Neural progenitor cell (in vitro differentiated cells): Measurements from ENCODE around the gene PCGF5.

Experiments used
- EZH2 ChIP-seq: fragments of 200-600 bp; sonication (generic); IDR thresholded peaks from 2 replicates; pipeline ENCODE4 v1.6.1; 2017; ENCODE audit warnings: antibody characterized with exemption, mild to moderate bottlenecking, moderate library complexity
- TF ChIP-seq, protein P1 (sequence below): fragments of 200-600 bp; sonication (generic); IDR thresholded peaks from 2 replicates; pipeline ENCODE4 v1.5.1; 2017; ENCODE audit warnings: antibody characterized with exemption, mild to moderate bottlenecking

DNA sequence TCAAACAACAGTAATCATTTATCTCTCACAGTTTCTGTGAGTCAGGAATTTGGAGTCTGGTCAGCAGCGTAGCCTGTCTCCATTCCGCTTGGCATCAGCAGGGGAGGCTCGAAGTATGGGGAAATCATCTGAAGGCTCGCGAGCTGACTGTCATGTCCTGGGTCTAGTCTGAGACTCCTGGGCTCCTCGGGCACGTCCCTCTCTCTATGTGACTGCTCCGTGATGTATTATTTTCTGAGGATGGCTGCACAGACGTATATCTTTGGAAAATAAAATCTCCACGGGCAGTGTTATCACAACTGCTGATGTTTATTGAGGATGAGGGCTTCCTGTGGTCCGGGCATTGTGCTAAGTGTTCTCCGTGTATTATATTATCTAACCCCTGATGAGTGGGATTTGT lies 23.3 kb upstream of the PCGF5 start:
- TF ChIP-seq, protein P1, sequence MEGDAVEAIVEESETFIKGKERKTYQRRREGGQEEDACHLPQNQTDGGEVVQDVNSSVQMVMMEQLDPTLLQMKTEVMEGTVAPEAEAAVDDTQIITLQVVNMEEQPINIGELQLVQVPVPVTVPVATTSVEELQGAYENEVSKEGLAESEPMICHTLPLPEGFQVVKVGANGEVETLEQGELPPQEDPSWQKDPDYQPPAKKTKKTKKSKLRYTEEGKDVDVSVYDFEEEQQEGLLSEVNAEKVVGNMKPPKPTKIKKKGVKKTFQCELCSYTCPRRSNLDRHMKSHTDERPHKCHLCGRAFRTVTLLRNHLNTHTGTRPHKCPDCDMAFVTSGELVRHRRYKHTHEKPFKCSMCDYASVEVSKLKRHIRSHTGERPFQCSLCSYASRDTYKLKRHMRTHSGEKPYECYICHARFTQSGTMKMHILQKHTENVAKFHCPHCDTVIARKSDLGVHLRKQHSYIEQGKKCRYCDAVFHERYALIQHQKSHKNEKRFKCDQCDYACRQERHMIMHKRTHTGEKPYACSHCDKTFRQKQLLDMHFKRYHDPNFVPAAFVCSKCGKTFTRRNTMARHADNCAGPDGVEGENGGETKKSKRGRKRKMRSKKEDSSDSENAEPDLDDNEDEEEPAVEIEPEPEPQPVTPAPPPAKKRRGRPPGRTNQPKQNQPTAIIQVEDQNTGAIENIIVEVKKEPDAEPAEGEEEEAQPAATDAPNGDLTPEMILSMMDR: no peak
- TF ChIP-seq EZH2: no peak
